ENCODE results near the gene SEMA4B. TPM values are rescaled to one million over a fixed set of nuclear protein-coding genes. Genes with fewer than 3 reads are reported as not detected.
"Not testable (repeated sequence)": the region's sequence is repeated elsewhere in the genome, so short reads cannot be mapped to it uniquely, and the experiment has no call there.

Gene SEMA4B
- total RNA-seq, 2 donors from 2014 or later: 17.3 to 49.1 TPM

GRCh38 chr15:90265271-90266060 lies 64.3 kb downstream of the SEMA4B start, which contains the start of gene NGRN:
NGRN (plus strand) TSS chr15:90265672; CDS start chr15:90265713, 41 bp downstream.
- H3K27ac Mint-ChIP-seq: peak within 1 kb of the TSS; percentile 98
- peak; percentile 89 for ATAC-seq (replicated peaks)
- H3K36me3 Mint-ChIP-seq (ENCODE audit: low read depth): peaks cover 44% of the 10 kb centered on the region
- no peaks in the 10 kb centered on the region for H3K27me3 Mint-ChIP-seq
- no peaks in the 10 kb centered on the region for H3K9me3 Mint-ChIP-seq
- peak within 1 kb of the TSS; percentile 97 for H3K4me3 Mint-ChIP-seq
- H3K4me1 Mint-ChIP-seq: peaks cover 22% of the 10 kb centered on the region

GRCh38 chr15:90266061-90266431 lies 64.9 kb downstream of the SEMA4B start:
- H3K9me3 Mint-ChIP-seq: no peaks in the 10 kb centered on the region
- peak overlapping the region; percentile 98 for H3K27ac Mint-ChIP-seq
- peak; percentile 38 for ATAC-seq (replicated peaks)
- no peaks in the 10 kb centered on the region for H3K27me3 Mint-ChIP-seq
- peaks cover 26% of the 10 kb centered on the region for H3K4me1 Mint-ChIP-seq
- peaks cover 50% of the 10 kb centered on the region for H3K36me3 Mint-ChIP-seq (ENCODE audit: low read depth)
- H3K4me3 Mint-ChIP-seq: peak overlapping the region; percentile 97

DNA sequence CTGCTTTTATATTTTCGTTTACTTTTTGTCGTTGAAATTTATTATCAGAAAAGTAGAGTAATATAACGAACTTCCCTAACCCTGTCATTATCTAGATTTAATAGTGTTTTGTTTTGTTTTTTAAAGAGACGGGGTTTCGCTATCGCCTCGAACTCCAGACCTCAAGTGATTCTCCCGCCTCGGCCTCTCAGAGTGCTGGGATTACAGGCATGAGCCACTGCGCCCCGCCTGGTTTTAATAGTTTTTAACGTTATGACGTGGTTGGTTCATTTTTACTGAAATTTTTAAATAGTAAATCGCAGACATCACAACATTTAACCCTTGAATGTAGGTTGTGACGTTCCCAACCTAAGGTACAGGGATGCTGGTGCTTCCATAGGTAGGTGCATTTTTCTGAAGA lies 65.4 kb downstream of the SEMA4B start:
- Mint-ChIP-seq H3K27me3 (no peaks in the 10 kb centered on the region), H3K9me3 (no peaks in the 10 kb centered on the region), H3K36me3 (ENCODE audit: low read depth) (peaks cover 54% of the 10 kb centered on the region), H3K27ac (peak overlapping the region; percentile 98), H3K4me3 (peak overlapping the region; percentile 97), H3K4me1 (peaks cover 30% of the 10 kb centered on the region)
- no peak for ATAC-seq (replicated peaks)

GRCh38 chr15:90268415-90268814 lies 67.3 kb downstream of the SEMA4B start:
- Mint-ChIP-seq H3K36me3 (ENCODE audit: low read depth) (peaks cover 73% of the 10 kb centered on the region), H3K9me3 (no peaks in the 10 kb centered on the region), H3K4me3 (peak overlapping the region; percentile 97), H3K27ac (peak overlapping the region; percentile 82), H3K27me3 (no peaks in the 10 kb centered on the region), H3K4me1 (peaks cover 30% of the 10 kb centered on the region)
- ATAC-seq (replicated peaks): no peak

DNA sequence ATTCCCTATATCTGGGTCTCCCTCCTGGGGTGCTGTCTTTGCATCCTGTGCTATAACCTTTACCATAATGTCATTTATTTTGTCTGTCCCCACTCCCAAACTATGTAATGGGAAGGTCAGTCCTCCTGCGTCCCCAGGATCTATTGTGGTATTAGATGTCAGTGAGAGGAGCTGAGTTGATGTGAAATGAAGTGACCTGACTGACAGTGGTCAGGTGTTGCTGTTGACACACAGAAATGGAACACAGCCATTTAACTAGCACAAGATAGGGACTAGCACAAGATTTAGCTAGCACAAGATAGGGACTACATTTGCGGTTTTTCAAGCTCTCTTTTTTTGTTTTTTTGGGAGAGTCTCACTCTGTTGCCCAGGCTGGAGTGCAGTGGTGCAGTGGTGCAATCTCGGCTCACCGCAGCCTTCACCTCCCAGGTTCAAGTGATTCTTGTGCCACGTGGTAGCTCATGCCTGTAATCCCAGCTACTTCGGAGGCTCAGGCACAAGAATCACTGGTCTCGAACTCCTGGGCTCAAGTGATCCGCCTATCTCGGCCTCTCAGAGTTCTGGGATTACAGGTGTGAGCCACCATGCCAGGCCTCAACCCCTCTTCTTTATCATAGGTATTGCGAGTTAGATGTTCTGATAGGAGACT lies 69.5 kb downstream of the SEMA4B start:
- H3K36me3 Mint-ChIP-seq (ENCODE audit: low read depth): peaks cover 93% of the 10 kb centered on the region
- no peak for ATAC-seq (replicated peaks)
- peak overlapping the region; percentile 42 for H3K4me3 Mint-ChIP-seq
- H3K27me3 Mint-ChIP-seq: no peaks in the 10 kb centered on the region
- peak overlapping the region; percentile 83 for H3K27ac Mint-ChIP-seq
- no peaks in the 10 kb centered on the region for H3K9me3 Mint-ChIP-seq
- H3K4me1 Mint-ChIP-seq: peaks cover 34% of the 10 kb centered on the region

DNA sequence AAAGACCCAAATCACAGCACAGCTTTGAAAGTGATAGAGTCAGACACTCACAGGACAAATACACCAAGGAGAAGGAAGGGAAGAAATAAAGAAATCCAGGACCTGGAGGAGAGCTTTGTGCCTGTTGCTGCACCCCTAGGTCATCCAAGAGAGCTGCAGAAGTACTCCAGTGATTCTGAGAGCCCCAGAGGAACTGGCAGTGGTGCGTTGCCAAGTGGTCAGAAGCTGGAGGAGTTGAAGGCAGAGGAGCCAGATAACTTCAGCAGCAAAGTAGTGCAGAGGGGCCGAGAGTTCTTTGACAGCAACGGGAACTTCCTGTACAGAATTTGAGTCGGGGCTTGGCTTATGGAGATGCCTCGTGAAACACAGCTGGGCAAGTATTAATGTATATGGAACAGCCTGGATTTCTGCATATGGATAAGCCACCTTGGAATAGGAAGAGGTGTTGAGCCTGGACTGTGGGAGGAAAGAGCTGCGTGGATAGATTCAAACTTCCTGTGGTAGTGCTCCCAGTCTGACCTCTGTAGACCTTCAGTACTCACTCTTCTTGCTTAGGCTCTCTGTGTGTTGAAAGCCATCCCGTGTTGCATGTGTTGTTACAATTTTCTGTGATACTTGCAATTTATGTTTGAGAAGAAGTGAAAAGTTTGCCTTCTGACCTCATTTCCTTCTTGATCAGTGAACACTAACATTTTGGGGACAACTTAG lies 70.5 kb downstream of the SEMA4B start:
- Mint-ChIP-seq H3K27ac (peak overlapping the region; percentile 83), H3K4me3 (no peak overlapping the region), H3K9me3 (no peaks in the 10 kb centered on the region), H3K4me1 (peaks cover 37% of the 10 kb centered on the region), H3K36me3 (ENCODE audit: low read depth) (peaks cover 94% of the 10 kb centered on the region), H3K27me3 (no peaks in the 10 kb centered on the region)
- no peak for ATAC-seq (replicated peaks)

DNA sequence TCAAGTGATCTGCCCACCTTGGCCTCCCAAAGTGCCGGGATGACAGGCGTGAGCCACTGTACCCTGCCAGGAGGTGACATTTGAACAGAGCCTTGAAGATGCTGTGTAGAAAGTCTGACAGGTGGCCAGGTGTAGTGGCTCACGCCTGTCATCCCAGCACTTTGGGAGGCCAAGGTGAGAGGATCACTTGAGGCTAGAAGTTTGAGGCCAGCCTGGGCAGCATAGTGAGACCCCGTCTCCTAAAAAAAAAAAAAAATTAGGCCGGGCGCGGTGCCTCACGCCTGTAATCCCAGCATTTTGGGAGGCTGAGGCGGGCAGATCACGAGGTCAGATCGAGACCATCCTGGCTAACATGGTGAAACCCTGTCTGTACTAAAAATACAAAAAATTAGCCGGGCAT lies 77.3 kb downstream of the SEMA4B start:
- not testable (repeated sequence) for H3K4me3 Mint-ChIP-seq; H3K4me1 Mint-ChIP-seq; H3K27me3 Mint-ChIP-seq; H3K9me3 Mint-ChIP-seq; ATAC-seq (replicated peaks); H3K27ac Mint-ChIP-seq
- H3K36me3 Mint-ChIP-seq (ENCODE audit: low read depth): peaks cover 27% of the 10 kb centered on the region

Other genes with a start within 250 kb of the SEMA4B start
- 10 to 100 TPM; 12.2 to 15.4 TPM for gene ZNF710, start 200.0 kb upstream of the SEMA4B start, total RNA-seq
- gene IDH2, start 98.9 kb upstream of the SEMA4B start, total RNA-seq: 10 to 100 TPM; 53.5 to 75.6 TPM
- 100 to 1,000 TPM; 128 to 163 TPM for gene CIB1, start 32.6 kb downstream of the SEMA4B start, total RNA-seq
- 1 to 10 TPM; 8.2 to 9.4 TPM for gene GDPGP1, start 32.9 kb downstream of the SEMA4B start, total RNA-seq
- gene TTLL13, start 48.2 kb downstream of the SEMA4B start, total RNA-seq: 1 to 10 TPM in 1 of 2 donors, not detected in 1; 1.3 TPM
- gene NGRN, start 64.3 kb downstream of the SEMA4B start, total RNA-seq: 10 to 100 TPM; 22.4 to 31.1 TPM
- gene ZNF774, start 151.0 kb downstream of the SEMA4B start, total RNA-seq: under 1 TPM; 0.69 to 0.82 TPM
- 100 to 1,000 TPM; 224 TPM for gene IQGAP1, start 186.9 kb downstream of the SEMA4B start, total RNA-seq

All from activated T-helper 17 cell treated with anti-CD3 and anti-CD28 coated beads, Interleukin-2, amount 50 U/mL, for 72 hours (primary cell).